HCT116 (cell line): Measurements from ENCODE around the gene FAM81A. TPM values are rescaled to one million over a fixed set of nuclear protein-coding genes. Genes with fewer than 3 reads are reported as not detected.
"Not testable (repeated sequence)": the region's sequence is repeated elsewhere in the genome, so short reads cannot be mapped to it uniquely, and the experiment has no call there.

ENCODE experiments used
- ATAC-seq: fragments of 200-7000 bp; cut with Tn5 transposase; 2 replicates; pipeline ENCODE4 v1.9.1; 2020; ENCODE audit warnings: mild to moderate bottlenecking, moderate library complexity
- BruUV-seq: library from RNA; stranded (reverse); fragments of 400-500 nt; replicated peaks from 2 replicates; lab custom pipeline; 2021; lab: Mats Ljungman, UMichigan
- CTCF ChIA-PET: fragments of 300-600 bp; sonication (Branson Sonifier 250); formaldehyde crosslinking; loops from one replicate; lab custom pipeline; 2021; ENCODE audit warnings: antibody characterized with exemption; lab: Charles Lee
- POLR2A ChIA-PET: fragments of 300-600, 350-600 bp; sonication (Branson Sonifier 250); formaldehyde crosslinking; loops from one replicate; lab custom pipeline; 2021; ENCODE audit warnings: antibody characterized with exemption; lab: Charles Lee
- RAD21 ChIA-PET, 2 experiments: fragments of 300-600 bp; sonication (Branson Sonifier 250); formaldehyde crosslinking; loops; one replicate each; lab custom pipeline; 2023; ENCODE audit warnings: low total read pairs in 2 of 2; ENCODE audit not compliant: uncharacterized antibody in 2 of 2, unreplicated experiment in 2 of 2, low non-redundant PET in 1 of 2; lab: Charles Lee
- DNase-seq: peaks from one replicate; pipeline ENCODE4 v3.0.0-alpha.2; 2010; ENCODE audit warnings: low read depth, low spot score
- H2AFZ ChIP-seq: fragments of 200-600 bp; shearing (Covaris generic), sonication (generic); 2 replicates; pipeline ENCODE4 v1.6.1; 2017; ENCODE audit warnings: low read depth, mixed run types, mixed read lengths, antibody characterized with exemption, low read length; ENCODE audit not compliant: poor library complexity, severe bottlenecking
- H3K27ac ChIP-seq: 2 replicates; pipeline ENCODE4 v1.5.1; 2012; ENCODE audit warnings: low read depth, low read length
- H3K27me3 ChIP-seq: fragments of 200-600 bp; sonication (generic); 2 replicates; pipeline ENCODE4 v1.6.1; 2016; ENCODE audit warnings: mixed run types, low read length, mixed read lengths; ENCODE audit not compliant: insufficient read depth
- H3K36me3 ChIP-seq, 2 experiments: fragments of 200-500 bp in 1 of 2; fragments of 200-600 bp in 1 of 2; sonication (Bioruptor generic) in 1 of 2; sonication (generic) in 1 of 2; 2 replicates each; pipeline versions ENCODE4 v1.5.1 to v1.6.1; 2014 to 2016; ENCODE audit warnings: low read length in 2 of 2, inconsistent platforms in 1 of 2, mixed read lengths in 1 of 2, mixed run types in 1 of 2; ENCODE audit not compliant: insufficient read depth in 2 of 2, control insufficient read depth in 1 of 2
- H3K4me1 ChIP-seq, 2 experiments: fragments of 200-600 bp in 1 of 2; sonication (generic) in 1 of 2; 2 replicates each; pipeline versions ENCODE4 v1.5.1 to v1.6.1; 2012 to 2017; ENCODE audit warnings: low read length in 2 of 2, inconsistent platforms in 1 of 2, mild to moderate bottlenecking in 1 of 2, mixed read lengths in 1 of 2, mixed run types in 1 of 2, moderate library complexity in 1 of 2; ENCODE audit not compliant: insufficient read depth in 2 of 2, control insufficient read depth in 1 of 2
- H3K4me2 ChIP-seq: fragments of 200-600 bp; sonication (generic); 2 replicates; pipeline ENCODE4 v1.6.1; 2017; ENCODE audit warnings: mixed run types, low read length, mixed read lengths
- H3K4me3 ChIP-seq, 2 experiments: fragments of 200-600 bp in 1 of 2; sonication (generic) in 1 of 2; replicated peaks in 1 of 2; 2 replicates each; pipeline ENCODE4 v1.5.1; 2011 to 2016; ENCODE audit warnings: low read length in 2 of 2, control low read depth in 1 of 2, low read depth in 1 of 2, mild to moderate bottlenecking in 1 of 2, mixed read lengths in 1 of 2, mixed run types in 1 of 2
- H3K79me2 ChIP-seq: fragments of 200-600 bp; sonication (generic); 2 replicates; pipeline ENCODE4 v1.6.1; 2017; ENCODE audit warnings: mild to moderate bottlenecking, mixed run types, low read length, moderate library complexity, mixed read lengths; ENCODE audit not compliant: insufficient read depth
- H3K9ac ChIP-seq: fragments of 200-600 bp; sonication (generic); 2 replicates; pipeline ENCODE4 v1.6.1; 2016; ENCODE audit warnings: low read length, mixed read lengths
- H3K9me2 ChIP-seq: fragments of 200-600 bp; sonication (generic), shearing (Covaris generic); 2 replicates; pipeline ENCODE4 v1.6.1; 2017; ENCODE audit warnings: mixed run types, mild to moderate bottlenecking, moderate library complexity; ENCODE audit not compliant: insufficient read depth
- H3K9me3 ChIP-seq, 2 experiments: fragments of 200-500 bp in 1 of 2; fragments of 200-600 bp in 1 of 2; sonication (Bioruptor generic) in 1 of 2; sonication (generic) in 1 of 2; 2 replicates each; pipeline ENCODE4 v1.6.1; 2014 to 2017; ENCODE audit warnings: low read length in 2 of 2, mixed read lengths in 2 of 2, inconsistent platforms in 1 of 2, low read depth in 1 of 2, mild to moderate bottlenecking in 1 of 2, mixed run types in 1 of 2, moderate library complexity in 1 of 2; ENCODE audit not compliant: control insufficient read depth in 1 of 2, insufficient read depth in 1 of 2
- H4K20me1 ChIP-seq: fragments of 200-600 bp; sonication (generic), shearing (Covaris generic); 2 replicates; pipeline ENCODE4 v1.6.1; 2017; ENCODE audit warnings: mixed run types, mild to moderate bottlenecking, moderate library complexity; ENCODE audit not compliant: insufficient read depth
- ATF3 ChIP-seq: IDR thresholded peaks from 2 replicates; pipeline ENCODE4 v1.6.1; 2012
- CBX3 ChIP-seq: IDR thresholded peaks from 2 replicates; pipeline ENCODE4 v1.6.1; 2012; ENCODE audit warnings: low read depth
- EGR1 ChIP-seq: IDR thresholded peaks from 2 replicates; pipeline ENCODE4 v1.6.1; 2012; ENCODE audit warnings: low read depth
- ELF1 ChIP-seq: IDR thresholded peaks from 2 replicates; pipeline ENCODE4 v1.6.1; 2012; ENCODE audit warnings: low read depth, borderline replicate concordance
- EZH2 ChIP-seq: fragments of 200-600 bp; sonication (generic); IDR thresholded peaks from 2 replicates; pipeline ENCODE4 v1.6.1; 2017; ENCODE audit warnings: antibody characterized with exemption, mixed run types
- EZH2phosphoT487 ChIP-seq: fragments of 200-600 bp; IDR thresholded peaks from 2 replicates; pipeline ENCODE4 v1.6.1; 2018; ENCODE audit warnings: antibody characterized with exemption, borderline replicate concordance
- FOSL1 ChIP-seq: IDR thresholded peaks from 2 replicates; pipeline ENCODE4 v1.6.1; 2012; ENCODE audit warnings: low read depth
- JUND ChIP-seq: IDR thresholded peaks from 2 replicates; pipeline ENCODE4 v1.6.1; 2012
- MAX ChIP-seq: IDR thresholded peaks from 2 replicates; pipeline ENCODE4 v1.6.1; 2012
- POLR2A ChIP-seq: IDR thresholded peaks from 2 replicates; pipeline ENCODE4 v1.7.0; 2011; ENCODE audit warnings: borderline replicate concordance; ENCODE audit not compliant: insufficient read depth, insufficient read length; ENCODE audit errors: extremely low read depth
- POLR2AphosphoS5 ChIP-seq: IDR thresholded peaks from 2 replicates; pipeline ENCODE4 v1.6.1; 2011; ENCODE audit warnings: mild to moderate bottlenecking, low read depth, low read length, moderate library complexity
- RAD21 ChIP-seq: IDR thresholded peaks from 2 replicates; pipeline ENCODE4 v1.6.1; 2012; ENCODE audit warnings: low read depth, mild to moderate bottlenecking
- SRF ChIP-seq: IDR thresholded peaks from 2 replicates; pipeline ENCODE4 v1.6.1; 2012; ENCODE audit warnings: low read depth
- intact Hi-C: fragments of 100-400 bp; cut with micrococcal nuclease; formaldehyde crosslinking; loops from 2 replicates; pipeline ENCODE4 v1.10.0; 2022
- total RNA-seq: library from RNA; stranded (reverse); gene quantifications from one replicate; pipeline ENCODE4 v1.2.1, GENCODE V29; 2021; ENCODE audit not compliant: unreplicated experiment
- TF ChIP-seq, protein P1 (sequence below): IDR thresholded peaks from 2 replicates; pipeline ENCODE4 v1.6.1; 2012; ENCODE audit warnings: low read depth
- TF ChIP-seq, protein P2 (sequence below): IDR thresholded peaks from 2 replicates; pipeline ENCODE4 v1.6.1; 2011; ENCODE audit warnings: mild to moderate bottlenecking, low read length, moderate library complexity; ENCODE audit not compliant: insufficient replicate concordance; ENCODE audit errors: extremely low read depth

FAM81A gene
- total RNA-seq, 1 experiment from 2014 or later, result 6.6 TPM

GRCh38 chr15:59524331-59524731 lies 86.3 kb downstream of the FAM81A start:
- Histone ChIP-seq H3K4me2 (no peak overlapping the region), H4K20me1 (no peaks in the 10 kb centered on the region), H3K9me2 (no peaks in the 10 kb centered on the region), H3K36me3 (no peaks in the 10 kb centered on the region), H3K27ac (no peak overlapping the region), H2AFZ (no peak overlapping the region), H3K79me2 (no peaks in the 10 kb centered on the region), H3K4me3 (no peak overlapping the region), H3K9ac (no peak overlapping the region), H3K4me1 (no peaks in the 10 kb centered on the region), H3K27me3 (no peaks in the 10 kb centered on the region), H3K9me3 (no peaks in the 10 kb centered on the region)
- no TSS peak for BruUV-seq
- CTCF ChIA-PET, result interaction anchor here (1.3 kb wide), 2 partner anchors 8 to 92 kb away, joined by 3 read pairs; no protein-coding TSS in a partner anchor
- no peak for TF ChIP-seq JUND
- no peak for TF ChIP-seq CBX3
- TF ChIP-seq SRF, result no peak
- TF ChIP-seq FOSL1, result no peak
- no peak for TF ChIP-seq POLR2A
- TF ChIP-seq POLR2AphosphoS5, result no peak
- no peak for TF ChIP-seq MAX
- no peak for TF ChIP-seq EZH2
- TF ChIP-seq, protein P1, sequence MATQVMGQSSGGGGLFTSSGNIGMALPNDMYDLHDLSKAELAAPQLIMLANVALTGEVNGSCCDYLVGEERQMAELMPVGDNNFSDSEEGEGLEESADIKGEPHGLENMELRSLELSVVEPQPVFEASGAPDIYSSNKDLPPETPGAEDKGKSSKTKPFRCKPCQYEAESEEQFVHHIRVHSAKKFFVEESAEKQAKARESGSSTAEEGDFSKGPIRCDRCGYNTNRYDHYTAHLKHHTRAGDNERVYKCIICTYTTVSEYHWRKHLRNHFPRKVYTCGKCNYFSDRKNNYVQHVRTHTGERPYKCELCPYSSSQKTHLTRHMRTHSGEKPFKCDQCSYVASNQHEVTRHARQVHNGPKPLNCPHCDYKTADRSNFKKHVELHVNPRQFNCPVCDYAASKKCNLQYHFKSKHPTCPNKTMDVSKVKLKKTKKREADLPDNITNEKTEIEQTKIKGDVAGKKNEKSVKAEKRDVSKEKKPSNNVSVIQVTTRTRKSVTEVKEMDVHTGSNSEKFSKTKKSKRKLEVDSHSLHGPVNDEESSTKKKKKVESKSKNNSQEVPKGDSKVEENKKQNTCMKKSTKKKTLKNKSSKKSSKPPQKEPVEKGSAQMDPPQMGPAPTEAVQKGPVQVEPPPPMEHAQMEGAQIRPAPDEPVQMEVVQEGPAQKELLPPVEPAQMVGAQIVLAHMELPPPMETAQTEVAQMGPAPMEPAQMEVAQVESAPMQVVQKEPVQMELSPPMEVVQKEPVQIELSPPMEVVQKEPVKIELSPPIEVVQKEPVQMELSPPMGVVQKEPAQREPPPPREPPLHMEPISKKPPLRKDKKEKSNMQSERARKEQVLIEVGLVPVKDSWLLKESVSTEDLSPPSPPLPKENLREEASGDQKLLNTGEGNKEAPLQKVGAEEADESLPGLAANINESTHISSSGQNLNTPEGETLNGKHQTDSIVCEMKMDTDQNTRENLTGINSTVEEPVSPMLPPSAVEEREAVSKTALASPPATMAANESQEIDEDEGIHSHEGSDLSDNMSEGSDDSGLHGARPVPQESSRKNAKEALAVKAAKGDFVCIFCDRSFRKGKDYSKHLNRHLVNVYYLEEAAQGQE, result no peak
- TF ChIP-seq EZH2phosphoT487, result no peak
- TF ChIP-seq ATF3, result no peak
- no peak for TF ChIP-seq EGR1
- TF ChIP-seq, protein P2, sequence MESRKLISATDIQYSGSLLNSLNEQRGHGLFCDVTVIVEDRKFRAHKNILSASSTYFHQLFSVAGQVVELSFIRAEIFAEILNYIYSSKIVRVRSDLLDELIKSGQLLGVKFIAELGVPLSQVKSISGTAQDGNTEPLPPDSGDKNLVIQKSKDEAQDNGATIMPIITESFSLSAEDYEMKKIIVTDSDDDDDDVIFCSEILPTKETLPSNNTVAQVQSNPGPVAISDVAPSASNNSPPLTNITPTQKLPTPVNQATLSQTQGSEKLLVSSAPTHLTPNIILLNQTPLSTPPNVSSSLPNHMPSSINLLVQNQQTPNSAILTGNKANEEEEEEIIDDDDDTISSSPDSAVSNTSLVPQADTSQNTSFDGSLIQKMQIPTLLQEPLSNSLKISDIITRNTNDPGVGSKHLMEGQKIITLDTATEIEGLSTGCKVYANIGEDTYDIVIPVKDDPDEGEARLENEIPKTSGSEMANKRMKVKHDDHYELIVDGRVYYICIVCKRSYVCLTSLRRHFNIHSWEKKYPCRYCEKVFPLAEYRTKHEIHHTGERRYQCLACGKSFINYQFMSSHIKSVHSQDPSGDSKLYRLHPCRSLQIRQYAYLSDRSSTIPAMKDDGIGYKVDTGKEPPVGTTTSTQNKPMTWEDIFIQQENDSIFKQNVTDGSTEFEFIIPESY, result no peak
- no peak for TF ChIP-seq ELF1
- no peak for TF ChIP-seq RAD21
- intact Hi-C loops, result no loop called here
- RAD21 ChIA-PET, result no interaction called here
- ATAC-seq (no peak), DNase-seq (no peak)
- POLR2A ChIA-PET, result no interaction called here

- DNase-seq, intact Hi-C loops, H3K9ac ChIP-seq, H3K9me3 ChIP-seq, CTCF ChIA-PET, H3K4me2 ChIP-seq, H3K27ac ChIP-seq, H4K20me1 ChIP-seq, ATAC-seq, H3K27me3 ChIP-seq, BruUV-seq, POLR2A ChIA-PET, H3K9me2 ChIP-seq, RAD21 ChIA-PET, H3K4me3 ChIP-seq, H3K4me1 ChIP-seq, H3K36me3 ChIP-seq, H2AFZ ChIP-seq, H3K79me2 ChIP-seq: not testable (repeated sequence)
Observed at GRCh38 chr15:59526466-59526865, 88.5 kb downstream of the FAM81A start.
